Hematopoietic multipotent progenitor cell (in vitro differentiated cells): ENCODE measurements around the gene NDC1. TPM values are rescaled to one million over a fixed set of nuclear protein-coding genes. Genes with fewer than 3 reads are reported as not detected.
"Not testable (repeated sequence)": the region's sequence is repeated elsewhere in the genome, so short reads cannot be mapped to it uniquely, and the experiment has no call there.

Source experiments
- DNase-seq, 3 donors: peaks; one replicate each; pipeline ENCODE4 v3.0.0-alpha.2; 2011 to 2015; ENCODE audit warnings: low read depth in 2 of 3, low spot score in 2 of 3
- total RNA-seq: library from RNA; depleted of rRNA; stranded (reverse); fragments of >200 nt; gene quantifications from one replicate; pipeline ENCODE4 v1.2.3, GENCODE V29; 2012

Gene NDC1
- total RNA-seq, 1 donor: 22.1 TPM

DNA sequence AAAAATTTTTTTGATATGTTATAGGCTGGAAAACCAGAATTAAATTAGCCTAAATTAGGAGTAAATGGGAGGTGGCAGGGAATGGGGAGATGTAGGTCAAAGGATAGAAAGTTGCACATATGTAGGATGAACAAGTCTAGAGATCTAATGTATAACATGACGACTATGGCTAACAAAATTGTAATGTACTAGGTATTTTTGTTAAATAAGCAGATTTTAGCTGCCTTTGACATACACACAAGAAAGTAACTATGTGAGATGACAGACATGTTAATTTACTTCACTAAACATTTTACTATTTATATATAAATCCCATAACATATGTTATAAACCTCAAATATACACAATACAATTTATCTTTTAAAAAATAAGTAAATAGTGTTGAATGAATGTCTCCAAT, 68.9 kb downstream of the NDC1 start:
- no peak for DNase-seq

DNA sequence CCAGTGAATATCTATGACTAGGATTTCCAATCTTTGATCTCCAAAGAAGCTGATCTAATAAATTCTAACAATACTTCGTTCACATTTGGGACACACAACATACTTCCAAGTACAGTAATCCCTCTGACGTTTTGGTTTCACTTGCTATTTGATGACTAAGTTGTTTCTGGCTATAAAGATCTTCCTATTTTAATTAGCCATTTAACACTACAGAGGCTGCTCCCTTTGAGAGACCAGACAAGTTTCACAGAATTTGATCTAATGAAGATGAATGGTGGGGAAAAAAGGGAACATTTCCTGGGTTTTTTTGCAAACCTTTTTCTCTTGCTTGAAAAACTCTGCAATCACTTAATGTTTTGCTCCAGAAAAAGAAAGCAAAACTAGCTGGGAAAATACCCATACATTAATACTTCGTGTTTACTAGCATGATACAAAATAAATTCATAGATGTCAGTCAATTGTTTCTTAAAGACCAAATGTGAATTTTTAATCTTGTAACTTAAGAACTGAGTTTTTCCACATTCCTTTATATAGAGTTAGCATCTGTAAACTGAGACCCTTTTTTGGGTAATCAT, 71.2 kb downstream of the NDC1 start:
- DNase-seq: peak in 2 of 3 donors; percentile 18 to 29

DNA sequence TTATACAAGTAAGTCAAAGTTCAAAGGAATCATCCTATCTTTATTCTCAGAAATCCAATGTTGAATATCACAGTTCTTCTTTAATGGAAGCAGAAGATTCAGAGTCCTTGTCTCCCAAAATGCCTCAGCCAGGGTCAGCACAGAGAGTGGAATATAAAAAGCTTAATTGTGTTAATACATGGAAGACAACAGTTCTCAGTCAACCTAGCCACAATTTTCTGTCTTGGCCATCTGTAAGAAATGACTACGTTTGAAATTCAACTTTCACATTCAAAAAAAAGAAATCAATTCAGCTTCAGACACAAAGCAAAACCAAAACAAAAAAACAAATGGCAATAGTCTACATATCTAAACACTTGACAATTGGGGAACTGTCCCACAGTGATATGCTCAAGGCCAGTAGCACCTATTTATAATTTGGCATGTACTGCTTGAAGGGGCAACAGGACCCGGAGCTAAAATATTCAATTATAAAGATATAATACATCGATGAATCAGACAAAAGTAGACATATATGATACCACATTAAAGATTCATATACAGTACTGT, 71.8 kb downstream of the NDC1 start:
- DNase-seq: peak in 1 of 3 donors; percentile 3

DNA sequence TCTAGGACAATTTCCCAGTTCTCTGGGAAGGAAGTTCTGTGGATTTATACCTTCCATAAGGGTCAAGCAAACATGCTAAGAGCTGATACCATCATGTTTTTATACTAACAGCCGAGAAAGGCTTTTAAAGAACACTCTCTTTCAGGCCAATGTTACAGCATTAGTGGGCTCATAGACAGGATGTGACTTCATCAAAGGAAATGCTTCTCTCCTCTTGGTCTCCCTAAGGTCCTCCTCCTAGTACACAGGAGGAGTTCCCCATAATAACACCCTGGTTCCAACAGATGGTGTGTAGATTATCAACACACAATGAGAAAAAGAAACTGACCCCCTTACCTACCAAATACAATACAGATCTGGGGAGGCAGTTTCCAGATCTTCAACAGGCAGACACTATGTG, 72.4 kb downstream of the NDC1 start:
- peak in 2 of 3 donors; percentile 17 to 46 for DNase-seq

DNA sequence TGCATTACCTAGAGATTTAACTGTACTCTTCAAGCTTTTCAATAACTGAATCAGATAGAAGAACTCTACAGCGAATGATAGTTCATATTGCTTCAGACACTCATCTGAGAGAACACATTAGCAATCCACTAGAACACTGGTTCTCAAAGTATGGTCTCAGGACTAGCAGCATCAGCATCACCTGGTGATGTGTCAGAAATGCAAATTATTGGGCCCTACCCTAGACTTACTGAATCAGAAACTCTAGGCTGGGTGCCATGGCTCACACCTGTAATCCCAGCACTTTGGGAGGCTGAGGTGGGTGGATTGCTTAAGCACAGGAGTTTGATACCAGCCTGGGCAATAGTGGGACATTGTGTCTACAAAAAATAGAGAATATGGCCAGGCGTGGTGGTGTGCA, 74.2 kb downstream of the NDC1 start:
- DNase-seq: no peak

DNA sequence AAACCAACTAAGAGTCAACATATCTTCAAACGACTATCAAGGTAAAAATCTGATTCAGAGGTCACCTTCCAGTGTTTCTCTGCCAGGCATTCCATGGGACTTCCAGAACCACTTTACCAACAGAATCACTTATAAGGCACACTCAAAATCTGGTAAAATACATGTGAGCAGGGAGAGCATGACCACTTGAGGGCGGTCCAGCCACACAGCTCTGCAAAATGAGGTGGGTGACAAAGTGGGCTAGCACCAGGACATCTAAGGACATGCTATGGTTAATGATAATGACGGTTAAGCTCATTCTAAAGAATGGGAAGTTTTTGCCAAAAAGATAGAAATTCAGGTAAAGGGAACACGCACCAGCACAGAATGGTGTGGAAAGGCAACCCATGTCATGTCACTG, 74.6 kb downstream of the NDC1 start:
- no peak for DNase-seq

DNA sequence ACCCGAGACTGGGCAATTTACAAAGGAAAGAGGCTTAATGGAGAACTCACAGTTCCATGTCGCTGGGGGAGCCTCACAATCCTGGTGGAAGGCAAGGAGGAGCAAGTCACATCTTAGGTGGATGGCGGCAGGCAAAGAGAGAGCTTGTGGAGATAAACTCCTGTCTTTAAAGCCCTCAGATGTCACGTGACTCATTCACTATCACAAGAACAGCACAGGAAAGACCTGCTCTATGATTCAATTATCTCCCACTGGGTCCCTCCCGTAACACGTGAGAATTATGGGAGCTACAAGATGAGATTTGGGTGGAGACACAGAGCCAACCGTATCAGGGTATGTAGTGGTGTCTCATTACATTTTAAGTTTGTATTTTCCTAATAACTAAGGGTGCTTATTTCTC, 77.6 kb downstream of the NDC1 start:
- not testable (repeated sequence) for DNase-seq

DNA sequence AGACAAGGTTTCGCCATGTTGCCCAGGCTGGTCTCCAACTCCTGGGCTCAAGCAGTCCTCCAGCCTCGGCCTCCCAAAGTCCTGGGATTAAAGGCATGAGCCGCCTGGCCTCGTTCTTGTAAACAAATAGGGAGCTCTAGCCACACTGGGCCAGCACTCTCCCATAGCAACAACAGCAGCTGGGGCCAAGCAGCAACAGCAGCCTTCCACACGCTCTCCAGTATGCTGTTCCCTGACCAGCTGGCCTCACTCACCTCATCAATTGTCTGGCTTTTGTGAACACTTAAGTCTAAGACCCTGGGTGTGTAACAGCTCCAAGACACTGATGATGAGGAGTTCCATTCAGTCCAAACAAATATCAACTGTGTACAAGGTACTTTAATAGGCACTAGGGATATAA, 82.2 kb downstream of the NDC1 start:
- DNase-seq: no peak

DNA sequence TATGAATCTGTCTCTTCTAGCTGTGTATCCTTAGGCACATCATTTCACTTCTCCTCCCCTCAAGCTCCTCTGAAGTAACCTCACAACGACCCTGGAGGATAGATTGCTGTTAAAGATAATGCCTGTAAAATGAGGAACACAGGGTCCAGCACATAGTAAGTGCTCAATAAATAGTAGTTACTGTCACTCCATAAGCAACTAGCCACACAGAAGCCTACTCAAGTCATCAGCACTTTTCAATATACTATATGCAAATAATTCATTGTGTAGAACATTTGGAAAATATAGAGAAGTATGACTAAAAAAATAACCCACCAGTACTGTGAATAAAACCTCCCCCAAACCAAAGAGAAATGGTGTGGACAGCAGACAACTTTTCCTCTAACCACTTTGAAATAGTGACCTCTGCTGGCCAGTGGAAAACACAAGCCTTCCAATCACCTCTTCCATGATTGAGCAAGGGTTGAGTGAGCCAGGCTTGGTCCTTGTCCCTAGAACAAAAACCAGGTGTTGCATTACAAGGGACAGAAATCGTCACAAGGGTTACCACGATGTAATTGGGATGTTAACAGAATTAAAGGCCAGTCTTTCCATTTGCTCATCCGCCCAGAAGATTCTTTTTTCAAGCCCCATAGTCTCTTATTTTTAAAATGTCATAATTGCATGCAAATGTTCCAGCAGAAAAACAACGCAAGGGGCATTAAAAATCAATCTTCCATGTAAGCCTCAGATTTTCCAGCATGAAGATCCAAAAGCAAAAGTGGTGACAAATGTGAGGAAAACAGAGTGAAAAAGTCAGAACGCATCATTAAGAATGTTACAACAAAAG, 83.4 kb downstream of the NDC1 start:
- DNase-seq: peak in 2 of 3 donors; percentile 47 to 73

DNA sequence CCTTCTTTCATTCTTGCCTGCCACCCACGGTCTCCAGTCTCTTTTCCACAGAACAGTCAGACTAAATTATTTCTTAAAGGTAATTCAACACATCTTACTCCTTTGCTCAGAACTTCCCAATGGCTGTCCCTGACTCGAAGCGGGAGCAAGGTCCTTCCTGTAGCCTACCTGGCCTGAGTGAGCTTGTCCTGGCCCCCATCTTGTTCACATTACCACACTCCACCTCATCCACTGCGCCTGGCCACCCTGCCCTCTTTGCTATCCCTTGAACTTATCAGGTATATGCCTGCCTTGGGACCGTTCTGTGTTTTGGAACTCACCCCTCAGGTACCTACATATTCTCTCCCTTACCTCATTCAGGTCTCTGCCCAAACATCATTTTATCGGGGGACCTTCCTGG, 85.8 kb downstream of the NDC1 start:
- no peak for DNase-seq

DNA sequence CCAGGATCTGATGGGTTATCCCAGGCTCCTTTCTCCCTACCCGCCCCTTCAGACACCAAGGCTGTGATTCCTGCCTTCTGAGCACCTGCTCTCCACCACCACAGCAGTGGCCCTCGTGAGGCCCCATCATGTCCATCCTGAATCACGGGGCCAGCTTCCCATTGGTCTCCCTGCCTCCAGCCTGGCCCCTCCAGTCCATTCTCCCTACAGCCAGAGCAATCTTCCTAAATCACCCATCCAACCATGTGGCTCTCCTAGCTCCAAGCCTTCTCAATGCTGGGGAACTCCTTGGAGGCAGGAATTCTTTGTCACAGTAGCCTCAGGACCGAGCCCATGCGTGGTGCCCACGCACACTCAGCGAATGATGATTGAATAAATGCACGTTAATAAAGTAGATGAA, 90.3 kb downstream of the NDC1 start:
- DNase-seq: no peak

DNA sequence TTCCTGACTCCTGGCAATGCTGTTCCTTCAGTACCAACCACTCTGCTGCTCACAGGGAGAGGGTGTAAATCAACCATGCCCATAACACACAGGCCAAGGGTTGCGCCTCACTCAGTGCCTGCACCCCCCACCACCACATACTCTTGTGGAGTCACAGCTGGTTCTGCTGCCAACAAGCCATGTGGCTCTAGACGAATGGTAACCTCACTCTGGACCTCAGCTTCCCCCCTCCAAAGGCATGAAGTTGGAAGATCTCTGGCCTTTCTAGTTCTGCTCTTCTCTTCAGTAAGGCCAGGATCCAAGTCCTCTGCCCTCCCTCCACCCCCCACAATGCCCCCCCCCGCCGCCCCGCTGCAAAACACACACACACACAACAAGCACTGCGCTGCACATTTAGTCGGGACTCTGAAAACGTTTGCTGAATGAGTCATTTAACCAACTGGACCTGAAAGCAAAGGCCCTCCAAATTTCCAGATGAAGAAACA, 97.4 kb downstream of the NDC1 start:
- DNase-seq: peak in 1 of 3 donors; percentile 16

DNA sequence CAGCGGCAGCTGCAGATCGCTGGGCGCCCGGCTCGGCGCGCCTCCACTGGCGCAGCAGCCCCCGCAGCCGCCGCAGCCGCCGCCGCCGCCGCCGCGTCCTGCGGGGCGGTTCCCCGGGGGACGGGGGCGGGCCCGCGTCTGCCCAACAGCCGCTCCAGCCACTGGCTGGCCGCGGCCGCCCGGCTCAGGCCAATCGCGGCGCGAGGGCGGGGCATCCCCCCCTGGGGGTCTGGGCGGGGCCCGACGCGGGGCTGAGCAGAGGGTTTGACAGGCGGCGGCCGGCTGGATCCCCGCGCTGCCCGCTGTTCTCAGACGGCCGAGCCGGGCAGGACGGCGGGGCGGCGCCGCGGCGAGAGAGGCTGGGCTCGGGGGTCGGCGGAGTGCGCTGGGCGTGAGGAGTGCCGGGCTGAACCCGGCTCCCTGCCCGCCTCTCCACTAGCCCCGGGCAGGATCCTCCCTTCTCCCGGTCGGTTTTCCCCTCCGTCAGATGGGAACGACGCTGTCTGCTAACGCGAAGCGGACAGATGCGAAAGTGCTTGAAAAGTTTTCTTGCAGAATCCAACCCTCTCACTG, 98.9 kb downstream of the NDC1 start, which contains the start of gene GLIS1:
TSS of gene GLIS1 (minus strand) at position 56 of the 573 bp plus-strand sequence. CDS start 1,100 bp downstream, outside the sequence.
- DNase-seq: peak in 2 of 3 donors; percentile 75 to 78

DNA sequence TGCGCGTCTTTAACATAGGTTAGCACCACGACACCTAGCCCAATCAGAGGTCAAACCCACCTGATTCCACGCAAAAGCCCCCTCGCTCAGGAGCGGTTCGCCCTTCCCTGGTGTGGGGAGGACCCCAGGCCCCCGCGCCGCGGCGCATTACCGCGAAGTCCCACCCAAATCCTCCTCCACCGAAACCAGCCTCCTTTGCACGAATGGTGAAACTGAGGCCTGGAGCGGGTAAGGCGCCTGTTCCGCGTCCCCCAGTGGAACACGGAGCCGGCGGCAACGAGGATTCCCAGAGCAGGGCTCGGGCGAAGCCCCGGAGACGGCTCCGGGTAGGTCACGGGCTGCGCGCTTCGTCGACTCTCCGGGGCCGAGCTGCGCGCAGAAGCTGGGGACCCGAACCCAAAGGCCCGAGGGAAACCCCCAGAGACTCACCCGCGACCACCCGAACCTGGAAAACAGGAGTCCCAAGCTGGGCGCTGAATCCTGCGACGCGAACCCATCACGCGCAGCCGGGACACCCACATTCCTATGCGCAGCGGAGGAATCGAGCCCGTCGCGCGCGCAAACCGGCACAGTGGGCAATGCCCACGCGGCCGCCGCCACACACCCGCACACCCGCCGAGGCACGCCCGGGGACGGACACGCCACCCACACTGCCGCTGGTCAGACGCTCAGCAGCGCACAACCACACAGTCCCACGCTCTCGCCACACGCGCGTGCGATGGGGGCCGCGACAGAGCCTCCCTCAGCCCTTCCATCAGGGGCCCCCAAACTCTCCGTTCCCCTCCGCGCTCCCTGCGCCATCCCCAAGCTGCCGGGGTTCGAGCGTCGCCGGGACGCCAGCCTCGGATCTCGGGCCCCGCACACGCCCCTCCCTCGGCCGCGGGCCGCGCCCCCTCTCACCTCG, 99.6 kb downstream of the NDC1 start:
- no peak for DNase-seq

DNA sequence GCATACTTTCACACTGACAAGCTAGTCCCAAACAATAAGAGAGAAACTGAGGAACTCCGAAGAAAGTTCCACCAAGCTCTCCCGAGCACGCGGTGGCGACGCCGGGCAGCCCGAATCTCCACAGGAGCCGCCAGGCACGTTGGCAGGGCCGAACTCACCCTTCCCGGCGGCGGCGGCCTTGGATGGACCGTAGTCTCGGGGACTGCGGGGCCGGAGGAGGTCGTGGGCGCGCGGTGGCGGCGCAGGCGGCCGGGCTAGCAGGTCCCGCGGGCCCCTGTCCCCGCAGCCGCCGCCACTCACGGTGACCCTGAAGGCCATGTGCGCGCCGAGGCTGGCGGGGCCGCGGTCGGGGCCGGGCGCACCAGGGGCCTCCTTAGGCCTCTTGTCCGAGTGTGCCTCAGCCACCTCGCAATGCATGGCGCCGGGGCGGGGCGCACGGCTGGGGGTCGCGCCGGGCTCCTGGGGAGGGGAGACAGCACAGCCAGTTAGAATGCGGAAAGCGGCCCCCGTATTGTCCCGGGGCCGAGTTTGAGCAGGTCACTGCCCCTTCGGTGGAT, 100.4 kb downstream of the NDC1 start:
- peak in 1 of 3 donors; percentile 4 for DNase-seq

DNA sequence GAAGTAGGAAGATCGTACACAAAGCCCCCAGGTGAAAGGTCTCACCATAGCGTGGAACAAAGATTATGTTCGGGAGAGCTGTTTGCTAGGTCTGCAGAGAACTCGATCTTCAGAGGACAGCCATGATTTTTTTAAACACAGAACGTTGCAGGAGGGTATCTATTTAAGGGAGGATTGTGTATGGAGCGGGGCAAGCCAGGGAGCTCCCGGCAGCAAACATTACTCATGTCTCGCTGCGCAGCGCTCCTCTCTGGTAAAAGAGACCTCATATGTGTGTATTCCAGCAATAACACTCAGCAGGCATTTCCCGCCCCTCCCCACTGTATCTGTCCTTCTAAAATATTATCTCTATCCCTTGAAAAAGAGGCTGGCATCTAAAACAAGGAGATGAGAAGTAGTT, 101.8 kb downstream of the NDC1 start:
- DNase-seq: no peak

DNA sequence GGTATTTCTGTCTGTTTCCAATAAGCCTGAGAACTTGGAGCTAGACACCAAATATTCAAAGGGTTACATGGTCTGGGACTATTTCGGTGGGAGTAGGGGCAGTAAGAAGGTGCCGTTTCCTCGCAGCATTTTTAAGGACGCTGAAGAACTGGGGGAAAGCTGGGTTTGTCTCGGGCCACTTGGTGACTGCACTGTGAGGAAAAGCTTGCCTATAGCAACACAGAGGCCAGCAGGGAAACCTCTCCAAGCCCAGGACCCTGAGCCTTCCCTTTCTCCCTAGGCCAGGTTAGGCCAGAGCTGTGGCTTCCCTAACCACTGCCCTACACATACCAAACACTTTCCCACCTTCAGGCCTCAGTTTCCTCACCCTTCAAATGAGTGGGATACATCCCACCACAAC, 102.4 kb downstream of the NDC1 start:
- DNase-seq: no peak

DNA sequence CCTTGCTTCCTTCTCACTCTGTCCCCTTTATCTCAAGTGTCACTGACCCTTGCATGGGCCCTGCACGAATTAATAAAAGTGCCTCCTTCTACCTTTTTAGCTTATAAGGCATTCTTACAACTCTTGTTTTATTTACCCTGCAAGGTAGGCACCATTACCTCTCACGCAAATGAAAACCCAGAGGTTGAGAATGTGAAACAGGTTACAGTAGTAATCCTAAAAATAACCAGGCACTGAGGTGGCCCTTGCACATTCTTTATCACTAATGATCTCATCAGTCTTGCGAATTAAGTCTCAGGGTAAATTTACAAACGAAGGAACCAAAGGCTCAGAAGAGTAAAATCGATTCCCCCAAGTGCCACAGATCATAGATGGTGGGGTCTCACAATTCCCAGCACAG, 102.8 kb downstream of the NDC1 start:
- no peak for DNase-seq

DNA sequence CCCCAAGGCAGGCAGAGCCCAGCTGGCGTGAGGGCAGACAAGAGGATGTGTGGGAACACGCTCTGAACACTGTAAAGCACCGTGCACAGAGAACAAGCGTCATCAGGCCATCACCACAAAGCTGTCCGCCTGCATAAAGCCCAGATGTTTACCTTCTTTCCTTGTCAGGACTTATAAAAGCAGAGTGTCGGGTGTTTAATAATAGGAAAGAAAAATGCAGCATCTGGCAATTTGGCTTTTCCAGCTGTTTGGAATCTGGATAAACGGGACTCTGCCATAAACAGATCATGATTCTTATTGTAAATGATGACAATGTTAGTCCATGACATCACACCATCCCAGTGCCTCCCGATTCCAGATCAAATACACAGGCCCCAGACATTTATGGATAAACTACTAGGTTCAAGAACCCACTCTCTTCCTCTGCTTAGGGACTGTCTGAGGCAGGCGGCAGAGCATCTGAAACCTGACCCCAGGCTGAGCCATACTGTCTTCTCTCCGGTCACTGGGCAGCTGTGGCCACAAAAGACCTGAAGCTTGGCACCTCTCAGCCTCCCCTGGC, 103.4 kb downstream of the NDC1 start:
- no peak for DNase-seq
